HG02571 (cell line): ENCODE measurements around the gene EFCAB5.
"Not testable (repeated sequence)": the region's sequence is repeated elsewhere in the genome, so short reads cannot be mapped to it uniquely, and the experiment has no call there.

ENCODE experiments used
- ATAC-seq: cut with Tn5 transposase; IDR thresholded peaks from one replicate; pipeline ENCODE4 v1.9.1; 2021; ENCODE audit warnings: mild to moderate bottlenecking, moderate library complexity; ENCODE audit not compliant: unreplicated experiment

Gene EFCAB5

DNA sequence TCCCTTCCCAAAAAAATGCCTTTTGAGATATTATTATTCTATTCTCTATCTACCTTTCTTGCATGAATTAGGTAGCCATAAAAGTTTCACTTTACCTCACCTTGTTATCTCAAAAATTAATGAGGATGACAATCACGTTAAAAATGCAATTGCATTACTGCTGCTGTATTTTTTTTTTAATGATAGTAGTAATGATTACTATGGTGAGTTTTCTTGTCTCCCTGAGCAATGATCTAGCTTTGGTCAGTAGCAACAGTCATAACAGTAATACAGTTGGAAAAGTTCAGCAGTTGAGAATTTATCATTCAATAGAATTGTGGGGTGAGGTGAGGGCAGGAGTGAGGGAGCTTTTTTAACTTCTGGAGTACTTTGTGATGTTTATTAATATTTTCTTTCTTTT is at the start of gene EFCAB5:
TSS of gene EFCAB5 (plus strand) at position 301 of the 400 bp plus-strand sequence. CDS start 163 bp downstream, outside the sequence.
- ATAC-seq: no peak

GRCh38 chr17:29892201-29892600 is 49.2 kb upstream of the EFCAB5 start:
- no peak for ATAC-seq

GRCh38 chr17:29897136-29897535 is 44.3 kb upstream of the EFCAB5 start:
- not testable (repeated sequence) for ATAC-seq

- ATAC-seq: no peak
Observed at GRCh38 chr17:29903471-29903870, 38.0 kb upstream of the EFCAB5 start.

GRCh38 chr17:29905086-29905878 is 36.2 kb upstream of the EFCAB5 start:
- no peak for ATAC-seq

- no peak for ATAC-seq
Observed at GRCh38 chr17:29905879-29906167, 35.6 kb upstream of the EFCAB5 start.

- no peak for ATAC-seq
Observed at GRCh38 chr17:29906969-29907368, 34.5 kb upstream of the EFCAB5 start.

DNA sequence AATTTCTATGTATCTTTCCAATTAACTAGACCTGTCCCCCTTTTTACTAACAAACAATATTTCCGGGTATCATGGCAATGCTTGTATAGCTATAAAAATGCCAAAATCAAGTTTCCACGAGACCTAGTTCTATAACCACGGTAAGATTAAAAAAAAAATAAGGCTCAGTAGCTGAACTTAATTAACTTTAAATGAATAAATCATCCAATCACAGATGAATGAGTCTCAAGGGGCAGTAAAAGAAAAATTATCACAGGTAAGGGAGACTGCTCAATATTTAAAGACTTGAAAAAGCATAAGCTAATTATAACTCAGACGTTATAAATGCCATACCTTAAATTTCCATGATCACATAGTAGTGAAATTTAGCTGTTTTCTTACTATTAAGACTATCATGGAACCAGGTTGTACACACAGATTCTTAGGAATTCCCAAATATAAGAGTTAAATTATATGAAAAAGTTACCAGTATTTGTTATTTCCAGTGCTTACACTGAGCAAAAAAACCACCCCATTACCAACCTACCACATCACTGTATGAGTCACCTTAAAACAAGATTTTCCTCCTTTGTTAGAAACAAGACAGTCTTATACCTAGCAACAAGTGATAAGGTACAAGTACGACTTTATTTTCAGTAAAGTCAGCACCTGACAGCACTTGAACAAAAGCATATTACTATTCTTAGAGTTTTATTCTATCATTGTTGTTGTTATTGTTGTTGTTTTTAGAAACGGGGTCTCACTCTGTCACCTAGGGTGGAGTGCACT is 32.0 kb upstream of the EFCAB5 start:
- no peak for ATAC-seq

DNA sequence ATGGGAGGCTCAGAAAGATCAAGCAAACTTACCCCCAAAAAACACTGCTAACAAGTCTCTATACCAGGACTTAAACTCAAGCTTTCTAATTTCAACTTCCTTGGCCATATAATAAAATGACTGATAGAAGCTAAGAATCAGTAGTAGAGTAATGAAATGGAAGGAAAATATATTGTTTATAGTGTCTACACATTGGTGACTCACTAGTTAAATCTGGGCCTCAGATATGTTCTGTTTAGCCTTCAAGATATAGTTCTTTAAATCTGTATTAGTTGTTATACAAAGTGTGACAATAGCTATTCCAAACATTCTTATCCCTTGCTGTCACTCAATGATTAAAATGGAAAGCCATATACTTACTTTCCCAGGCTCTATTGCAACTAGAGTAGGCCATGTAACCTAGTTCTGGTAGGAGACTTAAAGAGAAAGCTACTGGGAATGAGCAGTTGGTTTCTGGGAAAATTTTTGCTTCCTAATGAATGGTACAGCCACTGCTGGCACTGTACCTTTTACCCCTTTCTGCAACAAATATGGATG is 29.7 kb upstream of the EFCAB5 start:
- no peak for ATAC-seq

DNA sequence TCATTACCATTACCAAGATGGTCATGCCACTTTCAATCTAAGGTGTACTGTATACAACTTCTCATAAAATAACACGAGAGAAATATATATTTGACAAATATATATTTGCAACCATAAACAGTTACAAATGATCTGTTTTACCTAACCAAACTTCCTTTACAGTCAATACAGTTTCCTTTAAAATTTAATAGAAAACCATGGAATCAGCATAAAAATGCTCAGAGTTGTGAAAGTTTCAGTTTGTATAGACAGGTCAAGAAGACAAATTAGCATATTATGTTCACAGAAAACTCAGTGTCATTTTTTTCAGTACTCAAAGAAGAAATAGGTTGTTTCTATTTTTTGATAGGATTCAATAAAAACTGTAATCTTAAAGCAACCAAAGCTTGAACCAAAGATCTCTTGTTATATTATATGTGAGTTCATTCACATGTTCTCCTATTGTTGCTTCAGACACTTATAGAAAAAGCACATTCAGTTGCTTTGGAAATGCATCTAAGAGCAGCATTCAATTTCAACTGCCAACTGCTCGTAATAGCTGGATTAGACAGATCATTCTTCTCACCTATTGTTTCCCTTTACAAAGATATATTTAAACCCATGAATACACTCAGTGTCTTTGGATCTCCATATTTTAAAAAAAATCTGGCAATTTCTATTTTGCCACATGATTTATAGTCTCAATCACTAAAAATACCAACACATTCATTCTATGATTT is 26.5 kb upstream of the EFCAB5 start:
- no peak for ATAC-seq

DNA sequence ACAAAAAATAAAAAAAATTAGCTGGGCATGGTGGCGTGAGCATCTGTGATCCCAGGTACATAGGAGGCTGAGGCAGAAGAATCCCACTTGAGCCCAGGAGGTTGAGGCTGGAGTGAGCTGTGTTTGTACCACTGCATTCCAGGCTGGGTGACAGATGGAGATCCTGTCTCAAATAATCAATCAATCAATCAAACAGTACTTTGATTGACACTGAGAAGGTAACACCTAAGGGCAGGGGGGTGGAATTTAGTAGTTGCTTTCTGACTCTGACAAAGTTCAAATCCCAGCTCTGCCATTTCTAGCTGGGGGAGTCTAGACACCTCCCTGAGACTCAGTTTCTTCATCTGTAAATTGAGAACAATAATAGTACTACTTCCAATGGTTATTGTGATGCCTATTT is 23.4 kb upstream of the EFCAB5 start:
- no peak for ATAC-seq

GRCh38 chr17:29918922-29919856 is 22.2 kb upstream of the EFCAB5 start:
- ATAC-seq: no peak

DNA sequence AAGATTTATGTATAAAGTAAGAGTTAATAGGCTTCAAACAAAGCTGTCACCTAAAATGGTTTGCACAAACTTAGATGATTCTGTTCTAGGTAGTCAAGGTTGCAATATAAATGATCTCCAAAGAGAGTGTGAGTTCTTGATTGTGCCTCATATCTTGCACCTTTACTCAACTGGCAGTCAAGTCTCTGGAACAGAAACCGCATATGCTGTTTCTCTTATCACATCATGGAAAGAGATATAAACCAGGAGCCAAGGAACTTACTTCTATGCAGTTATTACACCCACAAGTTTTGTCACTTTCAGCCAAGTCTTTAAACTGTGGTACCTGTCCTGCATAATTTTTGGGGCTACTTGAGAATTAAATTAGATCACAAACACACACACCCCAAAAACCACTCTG is 16.6 kb upstream of the EFCAB5 start:
- ATAC-seq: no peak

DNA sequence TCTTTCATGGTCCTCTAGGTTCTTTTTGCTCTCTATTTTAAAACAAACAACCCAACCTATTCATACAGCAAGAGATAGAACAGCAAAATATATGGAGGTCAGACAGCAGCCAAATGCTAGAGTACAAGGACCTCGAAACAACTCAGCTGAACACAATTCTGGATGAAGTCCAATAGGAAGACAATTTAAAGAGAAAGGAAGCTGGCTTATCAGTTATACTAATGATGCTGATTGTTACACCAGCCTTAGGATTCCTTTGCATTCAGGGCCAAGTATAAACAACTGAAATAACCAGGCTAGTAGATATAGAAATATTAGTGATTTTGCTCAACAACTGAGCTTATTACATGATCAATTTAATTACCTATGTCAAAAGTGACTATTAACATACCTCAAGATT is 13.9 kb upstream of the EFCAB5 start:
- ATAC-seq: no peak

DNA sequence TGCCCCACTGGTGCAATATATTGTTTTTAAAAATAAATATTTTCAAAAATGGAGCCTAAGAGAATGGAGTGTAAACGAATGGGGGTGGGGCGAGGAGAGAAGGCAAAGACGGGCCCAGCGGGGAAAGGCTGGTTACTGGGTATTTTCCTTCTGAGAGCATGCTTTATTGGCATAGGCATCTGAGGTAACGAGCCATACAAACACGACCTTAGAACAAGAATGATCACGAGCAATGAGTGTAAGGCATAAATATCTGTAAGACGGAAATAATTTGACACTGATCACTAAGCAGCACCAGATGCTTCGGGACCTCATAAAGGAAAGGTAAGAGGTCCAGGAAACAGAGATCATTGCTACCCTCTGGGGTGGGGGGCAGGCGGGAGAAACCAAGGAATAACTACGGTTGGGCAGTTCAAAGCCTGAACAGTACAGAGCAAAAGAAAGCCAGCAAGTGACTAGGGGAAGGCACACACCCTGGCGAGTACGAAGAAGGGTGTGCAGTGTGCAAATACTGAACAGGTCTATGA is 12.4 kb upstream of the EFCAB5 start:
- ATAC-seq: no peak

GRCh38 chr17:29929533-29930408 is 11.7 kb upstream of the EFCAB5 start, which contains the start of gene SSH2:
Gene SSH2, minus strand, starts transcription at chr17:29930228. Its CDS starts 228 bp downstream, at chr17:29930000.
- peak; percentile 52 for ATAC-seq

DNA sequence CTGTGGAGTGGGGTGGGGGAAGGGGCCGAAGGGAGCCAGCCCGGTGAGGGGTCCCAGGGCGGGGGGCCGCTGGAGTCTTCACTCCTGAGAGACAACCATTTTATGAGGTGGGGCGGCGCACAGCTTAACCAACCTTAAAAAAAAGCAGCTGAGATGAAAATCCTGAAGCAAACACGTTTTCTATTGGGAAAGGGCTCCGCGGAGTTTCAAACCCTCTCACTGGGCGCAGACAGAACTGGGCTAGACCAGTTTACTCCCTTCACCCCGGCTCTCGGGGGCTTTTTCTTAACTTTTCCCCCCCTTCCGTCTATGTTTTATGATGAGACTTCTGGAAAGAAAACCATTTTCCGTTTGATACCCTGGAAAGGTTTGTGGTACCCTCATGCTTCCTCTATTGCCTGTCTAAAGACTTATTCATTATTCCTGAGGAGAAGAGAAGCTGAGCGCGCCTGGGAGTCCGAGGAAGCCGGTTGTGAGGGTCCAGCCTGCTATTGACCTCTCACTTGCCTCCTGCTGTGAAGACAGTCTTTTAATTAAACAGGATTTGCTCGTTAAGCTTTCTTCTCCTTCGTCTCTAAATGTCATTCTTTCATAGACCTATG is 10.9 kb upstream of the EFCAB5 start:
- peak; percentile 3 for ATAC-seq

DNA sequence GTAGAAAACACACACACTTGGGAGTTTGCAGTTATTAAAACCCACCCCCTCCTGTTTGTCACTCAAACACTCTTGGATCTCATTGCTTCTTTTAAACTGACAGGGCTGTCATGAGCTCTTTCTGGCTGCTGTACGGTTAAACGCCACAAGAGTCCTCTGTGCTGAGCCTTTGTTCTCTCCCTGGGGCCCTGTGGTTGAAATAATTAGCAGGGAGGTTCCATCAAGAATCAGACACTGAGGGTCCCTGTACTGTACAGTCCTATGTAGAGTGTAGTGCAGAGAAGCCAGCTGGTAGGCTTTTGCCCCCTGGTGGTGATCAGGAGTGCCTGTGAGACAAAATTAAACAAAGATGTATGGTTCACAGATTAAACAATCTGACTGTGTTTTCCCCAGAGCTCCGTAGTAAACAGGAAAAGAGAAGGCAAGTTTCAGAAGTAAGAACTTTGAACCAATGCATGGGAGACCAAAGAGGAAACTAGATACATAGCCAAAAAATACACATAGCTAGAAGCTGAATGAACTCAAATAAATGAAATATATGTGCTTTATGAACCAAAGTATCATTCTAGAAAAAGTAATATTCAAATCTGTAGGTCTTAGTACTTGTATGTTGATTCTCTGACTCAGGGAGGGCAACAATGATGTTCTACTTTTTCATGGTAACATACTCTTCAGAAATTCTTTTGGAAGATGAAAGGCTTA is 10.1 kb upstream of the EFCAB5 start:
- ATAC-seq: no peak
